ENCODE data around the gene CALML3.

DNA sequence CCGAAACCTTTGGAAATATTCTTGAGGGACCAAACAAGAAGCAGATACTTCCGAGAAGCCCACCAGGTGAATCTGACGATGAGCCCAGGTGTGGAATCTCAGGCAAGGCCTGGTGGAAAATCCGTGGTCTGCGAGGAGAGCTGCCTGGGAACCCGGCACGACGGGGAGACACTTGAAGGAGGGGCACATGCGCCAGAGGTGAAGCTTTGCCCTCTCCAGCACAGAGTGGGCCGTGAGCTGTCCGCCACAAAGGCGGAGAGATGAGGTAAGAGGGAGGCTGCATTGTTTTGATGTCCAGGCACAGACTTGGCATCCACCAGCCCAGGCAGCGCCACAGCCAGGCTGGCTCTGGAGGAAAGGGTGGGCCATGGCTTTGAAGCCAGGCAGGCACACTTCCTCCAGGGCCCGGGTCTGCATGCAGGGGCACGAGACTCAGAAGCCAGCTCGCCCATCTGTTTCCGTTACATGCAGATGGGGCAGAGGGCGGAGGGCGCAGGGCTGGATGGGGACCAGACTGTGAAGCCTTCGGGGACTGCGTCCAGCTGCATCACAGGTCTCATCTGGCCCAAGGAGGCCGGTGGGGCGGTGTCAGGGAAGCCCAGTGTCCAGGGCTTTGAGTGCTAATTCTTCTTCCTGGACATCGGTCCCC is 45.4 kb downstream of the CALML3 start:
- TF ChIP-seq, protein P1, sequence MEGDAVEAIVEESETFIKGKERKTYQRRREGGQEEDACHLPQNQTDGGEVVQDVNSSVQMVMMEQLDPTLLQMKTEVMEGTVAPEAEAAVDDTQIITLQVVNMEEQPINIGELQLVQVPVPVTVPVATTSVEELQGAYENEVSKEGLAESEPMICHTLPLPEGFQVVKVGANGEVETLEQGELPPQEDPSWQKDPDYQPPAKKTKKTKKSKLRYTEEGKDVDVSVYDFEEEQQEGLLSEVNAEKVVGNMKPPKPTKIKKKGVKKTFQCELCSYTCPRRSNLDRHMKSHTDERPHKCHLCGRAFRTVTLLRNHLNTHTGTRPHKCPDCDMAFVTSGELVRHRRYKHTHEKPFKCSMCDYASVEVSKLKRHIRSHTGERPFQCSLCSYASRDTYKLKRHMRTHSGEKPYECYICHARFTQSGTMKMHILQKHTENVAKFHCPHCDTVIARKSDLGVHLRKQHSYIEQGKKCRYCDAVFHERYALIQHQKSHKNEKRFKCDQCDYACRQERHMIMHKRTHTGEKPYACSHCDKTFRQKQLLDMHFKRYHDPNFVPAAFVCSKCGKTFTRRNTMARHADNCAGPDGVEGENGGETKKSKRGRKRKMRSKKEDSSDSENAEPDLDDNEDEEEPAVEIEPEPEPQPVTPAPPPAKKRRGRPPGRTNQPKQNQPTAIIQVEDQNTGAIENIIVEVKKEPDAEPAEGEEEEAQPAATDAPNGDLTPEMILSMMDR (conservative IDR thresholded peaks at IDR 0.05; ENCODE audit: low read depth, low read length): no peak
- no peak for TF ChIP-seq EZH2phosphoT487 (IDR thresholded peaks at IDR 0.05; ENCODE audit: borderline replicate concordance, low read length)

Measured in PC-3 (cell line).